ENCODE measurements around the gene THAP12. TPM values are rescaled to one million over a fixed set of nuclear protein-coding genes. Genes with fewer than 3 reads are reported as not detected.

The THAP12 gene
- total RNA-seq, 1 experiment from 2014 or later = 44.1 TPM

GRCh38 chr11:76380977-76381719, at the start of gene THAP12, which contains the start of gene GVQW3 (continued):
- TF ChIP-seq REST (IDR thresholded peaks at IDR 0.05; ENCODE audit: low read depth) = no peak
- peak; percentile 91 for TF ChIP-seq POLR2A (IDR thresholded peaks at IDR 0.05; ENCODE audit: borderline replicate concordance, extremely low read depth, insufficient read depth, insufficient read length)
- TF ChIP-seq YY1 (IDR thresholded peaks at IDR 0.05; ENCODE audit: extremely low read depth, insufficient replicate concordance, low read depth, low read length) = peak; percentile 77
- no peak for TF ChIP-seq EZH2 (IDR thresholded peaks at IDR 0.05)
- no peak for TF ChIP-seq SRF (IDR thresholded peaks at IDR 0.05; ENCODE audit: low read depth)
- TF ChIP-seq CBX3 (IDR thresholded peaks at IDR 0.05; ENCODE audit: low read depth) = peak; percentile 91

GRCh38 chr11:76426660-76427059, 45.7 kb upstream of the THAP12 start:
- no peak for ATAC-seq
- H3K27ac ChIP-seq (ENCODE audit: low read depth, low read length) = no peak overlapping the region
- no peaks in the 10 kb centered on the region for H3K4me1 ChIP-seq (ENCODE audit: control insufficient read depth in 1 of 2, insufficient read depth in 2 of 2, low read length in 2 of 2)
- H4K20me1 ChIP-seq (ENCODE audit: insufficient read depth) = no peaks in the 10 kb centered on the region
- no peaks in the 10 kb centered on the region for H3K9me2 ChIP-seq (ENCODE audit: insufficient read depth)
- intact Hi-C loops (cut with micrococcal nuclease) = no loop called here
- CTCF ChIA-PET = no interaction called here
- H2AFZ ChIP-seq (ENCODE audit: low read depth, low read length, poor library complexity, severe bottlenecking) = no peak overlapping the region
- H3K79me2 ChIP-seq (ENCODE audit: insufficient read depth, low read length) = no peaks in the 10 kb centered on the region
- H3K4me3 ChIP-seq (replicated peaks in 1 of 2; ENCODE audit: low read depth in 1 of 2, low read length in 2 of 2) = no peak overlapping the region
- DNase-seq (ENCODE audit: low read depth, low spot score) = no peak
- RAD21 ChIA-PET (ENCODE audit: low non-redundant PET in 1 of 2, low total read pairs in 2 of 2, uncharacterized antibody in 2 of 2, unreplicated experiment in 2 of 2) = no interaction called here
- POLR2A ChIA-PET = no interaction called here
- no TSS peak for BruUV-seq (replicated peaks)
- H3K27me3 ChIP-seq (ENCODE audit: insufficient read depth, low read length) = no peaks in the 10 kb centered on the region
- no peak for TF ChIP-seq SP1 (IDR thresholded peaks at IDR 0.05; ENCODE audit: low read depth)
- TF ChIP-seq REST (IDR thresholded peaks at IDR 0.05; ENCODE audit: low read depth) = no peak
- TF ChIP-seq POLR2A (IDR thresholded peaks at IDR 0.05; ENCODE audit: borderline replicate concordance, extremely low read depth, insufficient read depth, insufficient read length) = no peak
- no peak for TF ChIP-seq EZH2 (IDR thresholded peaks at IDR 0.05)
- TF ChIP-seq FOSL1 (IDR thresholded peaks at IDR 0.05; ENCODE audit: low read depth) = no peak
- no peak for TF ChIP-seq SIN3A (IDR thresholded peaks at IDR 0.05; ENCODE audit: low read depth)
- TF ChIP-seq CEBPB (IDR thresholded peaks at IDR 0.05; ENCODE audit: low read depth) = no peak
- TF ChIP-seq ATF3 (IDR thresholded peaks at IDR 0.05) = no peak
- TF ChIP-seq ELF1 (IDR thresholded peaks at IDR 0.05; ENCODE audit: borderline replicate concordance, low read depth) = no peak
- no peak for TF ChIP-seq ZNF274 (IDR thresholded peaks at IDR 0.05; ENCODE audit: low read depth, low read length)
- TF ChIP-seq EGR1 (IDR thresholded peaks at IDR 0.05; ENCODE audit: low read depth) = no peak
- no peak for TF ChIP-seq RAD21 (IDR thresholded peaks at IDR 0.05; ENCODE audit: low read depth)
- TF ChIP-seq CTCF (IDR thresholded peaks at IDR 0.05 in 2 of 3, conservative IDR thresholded peaks at IDR 0.05 in 1 of 3; ENCODE audit: borderline replicate concordance in 1 of 3, insufficient read depth in 1 of 3, low read depth in 2 of 3, low read length in 2 of 3) = no peak
- no peak overlapping the region for H3K9ac ChIP-seq (ENCODE audit: low read length)
- H3K36me3 ChIP-seq (ENCODE audit: control insufficient read depth in 1 of 2, insufficient read depth in 2 of 2, low read length in 2 of 2) = no peaks in the 10 kb centered on the region
- H3K4me2 ChIP-seq (ENCODE audit: low read length) = no peak overlapping the region
- no peaks in the 10 kb centered on the region for H3K9me3 ChIP-seq (ENCODE audit: control insufficient read depth in 1 of 2, insufficient read depth in 1 of 2, low read depth in 1 of 2, low read length in 2 of 2)
